Measurements from ENCODE around the gene EWSR1. TPM values are rescaled to one million over a fixed set of nuclear protein-coding genes. Genes with fewer than 3 reads are reported as not detected.

EWSR1 gene
- total and polyA plus RNA-seq, 2 donors (not counting 3 experiments of a cell fraction or from before 2014, with no cell fraction given): 305 to 588 TPM

- no peak for DNase-seq (ENCODE audit: low read depth, low spot score)
- Histone ChIP-seq H3K27me3 (ENCODE audit: control insufficient read depth in 2 of 2, insufficient read depth in 2 of 2, low read length in 2 of 2) (no peaks in the 10 kb centered on the region), H3K4me3 (replicated peaks in 1 of 3; ENCODE audit: insufficient read depth in 1 of 3, low read depth in 1 of 3, low read length in 3 of 3) (no peak overlapping the region), H2AFZ (ENCODE audit: low read depth, low read length) (no peak overlapping the region), H3K9me1 (replicated peaks; ENCODE audit: control insufficient read depth, extremely low read depth, insufficient read depth, low read length) (no peaks in the 10 kb centered on the region), H3K79me2 (ENCODE audit: control insufficient read depth, insufficient read depth, low read length) (no peaks in the 10 kb centered on the region), H3K4me1 (ENCODE audit: control insufficient read depth, extremely low read depth, insufficient read depth, low read length) (no peaks in the 10 kb centered on the region), H4K20me1 (replicated peaks; ENCODE audit: control insufficient read depth, extremely low read depth, insufficient read depth, low read length) (no peaks in the 10 kb centered on the region), H3K27ac (ENCODE audit: insufficient read depth, low read depth, low read length) (no peak overlapping the region), H3K36me3 (ENCODE audit: control insufficient read depth in 2 of 2, extremely low read depth in 1 of 2, insufficient read depth in 2 of 2, low read length in 2 of 2) (peaks cover 13 to 85% of the 10 kb centered on the region in 2 experiments), H3K4me2 (ENCODE audit: insufficient read depth, low read length) (no peak overlapping the region), H3K9ac (replicated peaks; ENCODE audit: extremely low read depth, insufficient read depth, low read length) (no peak overlapping the region), H3K9me3 (replicated peaks; ENCODE audit: control insufficient read depth, insufficient read depth, low read length) (no peaks in the 10 kb centered on the region)
- no TSS peak for BruUV-seq (replicated peaks)
- intact Hi-C loops (cut with micrococcal nuclease): no loop called here
- FAIRE-seq: no peak
- ChIA-PET CTCF (no interaction called here), POLR2A (no interaction called here)
- dilution Hi-C loops (cut with MboI; ENCODE audit: extremely low pct_ligation_motif_present, low sequenced_read_pairs): no loop called here
- TF ChIP-seq MYC (IDR thresholded peaks at IDR 0.05; ENCODE audit: low read depth, low read length) (no peak), FOS (IDR thresholded peaks at IDR 0.05; ENCODE audit: borderline replicate concordance, insufficient read depth, low read length) (no peak), MAX (IDR thresholded peaks at IDR 0.05; ENCODE audit: insufficient read depth, insufficient read length) (no peak), CTCF (IDR thresholded peaks at IDR 0.05; ENCODE audit: extremely low read depth in 1 of 2, insufficient read depth in 1 of 2, low read depth in 1 of 2, low read length in 2 of 2) (no peak), EZH2 (IDR thresholded peaks at IDR 0.05; ENCODE audit: borderline replicate concordance, low read depth, low read length, severe bottlenecking) (no peak), JUN (IDR thresholded peaks at IDR 0.05; ENCODE audit: borderline replicate concordance, insufficient read depth, insufficient read length, low read depth) (no peak), POLR2A (IDR thresholded peaks at IDR 0.05; ENCODE audit: low read depth, low read length) (no peak), GATA2 (IDR thresholded peaks at IDR 0.05; ENCODE audit: insufficient read depth, insufficient read length, low read depth, low read length) (no peak)
Observed at GRCh38 chr22:29339381-29340235, 71.5 kb downstream of the EWSR1 start.

Measured in endothelial cell of umbilical vein (primary cell).